Naive thymus-derived CD8-positive, alpha-beta T cell (primary cell): ENCODE measurements around the gene EGR2. TPM values are rescaled to one million over a fixed set of nuclear protein-coding genes. Genes with fewer than 3 reads are reported as not detected.

Experiments used
- ATAC-seq, 2 donors: fragments of 150-1000 bp; cut with Tn5 transposase in 1 of 2; sonication (Bioruptor Pico), chemical (Tn5 transposase) in 1 of 2; 1 replicate in 1 of 2; 2 replicates in 1 of 2; pipeline ENCODE4 v1.10.0; 2021; ENCODE audit warnings: mild to moderate bottlenecking in 2 of 2, moderate library complexity in 2 of 2
- POLR2A ChIA-PET: fragments of 350-600 bp; sonication (Branson Sonifier 250); formaldehyde crosslinking; loops from one replicate; lab custom pipeline; 2021; ENCODE audit warnings: antibody characterized with exemption; lab: Charles Lee
- DNase-seq, 10 donors: peaks; one replicate each; pipeline versions ENCODE4 v3.0.0 to v3.0.0-alpha.2; 2020 to 2022
- H3K27ac Mint-ChIP-seq, 10 donors: one replicate each; pipeline ENCODE4 v1.8.0; 2020 to 2022; ENCODE audit warnings: mild to moderate bottlenecking in 10 of 10, mixed read lengths in 10 of 10, moderate library complexity in 4 of 10, inconsistent platforms in 1 of 10
- H3K27me3 Mint-ChIP-seq, 5 donors: one replicate each; pipeline ENCODE4 v1.8.0; 2021 to 2022; ENCODE audit warnings: mixed read lengths in 5 of 5
- H3K36me3 Mint-ChIP-seq, 3 donors: one replicate each; pipeline ENCODE4 v1.8.0; 2020 to 2022; ENCODE audit warnings: mixed read lengths in 3 of 3, mild to moderate bottlenecking in 2 of 3, inconsistent platforms in 1 of 3
- H3K4me1 Mint-ChIP-seq, 4 donors: one replicate each; pipeline ENCODE4 v1.8.0; 2021 to 2022; ENCODE audit warnings: mixed read lengths in 4 of 4
- H3K4me3 Mint-ChIP-seq, 10 donors: one replicate each; pipeline ENCODE4 v1.8.0; 2020 to 2022; ENCODE audit warnings: mild to moderate bottlenecking in 10 of 10, mixed read lengths in 10 of 10, moderate library complexity in 6 of 10, inconsistent platforms in 1 of 10
- H3K9me3 Mint-ChIP-seq, 9 donors: one replicate each; pipeline ENCODE4 v1.8.0; 2020 to 2022; ENCODE audit warnings: mixed read lengths in 9 of 9, mild to moderate bottlenecking in 3 of 9, inconsistent platforms in 1 of 9, moderate library complexity in 1 of 9
- polyA plus RNA-seq, 3 donors: library from polyadenylated mRNA; unstranded; fragments of 300-500 nt; fragmentation: Illumina TruSeq; gene quantifications; one replicate each; pipeline ENCODE4 v1.2.3, GENCODE V29; 2021
- total RNA-seq, 8 experiments: library from RNA in 2 of 8; stranded (reverse) in 2 of 8; gene quantifications; one replicate each; pipeline ENCODE4 v1.2.3 and lab custom pipeline; 2021 to 2026

Gene EGR2
- total and polyA plus RNA-seq, 5 experiments from 2014 or later = 0.07 to 1.2 (median 0.28) TPM

DNA sequence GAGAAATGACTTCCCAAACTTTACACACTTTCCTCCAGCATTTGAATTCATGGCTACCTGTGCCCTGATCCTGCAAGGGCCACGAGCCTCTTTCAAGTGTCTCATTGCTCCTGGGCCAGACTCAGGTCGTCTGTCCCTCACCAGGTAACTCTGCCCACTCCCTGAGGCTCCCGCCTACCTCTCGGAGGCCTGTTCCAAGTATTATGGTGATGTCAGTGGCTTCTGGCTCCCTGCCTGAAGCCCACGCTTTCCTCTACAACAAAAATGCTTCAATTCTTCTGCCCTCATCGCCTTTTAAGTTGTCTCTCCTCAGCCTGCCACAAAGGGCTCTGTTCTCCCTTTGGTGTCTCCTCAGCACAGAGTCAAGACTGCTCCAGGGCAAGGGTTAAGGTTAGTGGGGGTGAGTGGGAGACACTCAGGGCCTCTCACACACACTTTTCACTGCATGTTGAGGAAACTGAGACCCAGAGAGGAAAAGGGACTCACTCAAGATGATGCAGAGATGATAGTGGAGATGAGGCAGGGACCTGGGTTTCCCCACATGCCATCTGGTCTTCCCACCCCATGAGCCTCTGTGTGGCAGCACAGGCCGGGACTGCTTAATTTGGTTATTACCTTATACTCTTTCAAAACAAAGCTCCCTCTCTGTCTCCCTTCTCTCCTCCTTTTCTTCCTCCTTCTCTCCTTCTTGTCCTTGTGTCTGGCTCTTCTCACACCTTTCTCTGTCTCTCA is 28.3 kb upstream of the EGR2 start:
- Mint-ChIP-seq H3K36me3 (peaks cover 0 to 24% (median 16%) of the 10 kb centered on the region in 3 donors), H3K27me3 (peaks cover 2 to 19% (median 3%) of the 10 kb centered on the region in 5 donors), H3K9me3 (peaks cover 0 to 30% (median 14%) of the 10 kb centered on the region in 9 donors), H3K27ac (no peak overlapping the region), H3K4me1 (peaks cover 0 to 11% (median 5%) of the 10 kb centered on the region in 4 donors), H3K4me3 (no peak overlapping the region)
- POLR2A ChIA-PET = no interaction called here
- peak in 1 of 2 donors; percentile 12 for ATAC-seq
- DNase-seq = no peak

- POLR2A ChIA-PET = no interaction called here
- DNase-seq = no peak
These were observed 27.4 kb upstream of the EGR2 start for GRCh38 chr10:62843600-62843999.

DNA sequence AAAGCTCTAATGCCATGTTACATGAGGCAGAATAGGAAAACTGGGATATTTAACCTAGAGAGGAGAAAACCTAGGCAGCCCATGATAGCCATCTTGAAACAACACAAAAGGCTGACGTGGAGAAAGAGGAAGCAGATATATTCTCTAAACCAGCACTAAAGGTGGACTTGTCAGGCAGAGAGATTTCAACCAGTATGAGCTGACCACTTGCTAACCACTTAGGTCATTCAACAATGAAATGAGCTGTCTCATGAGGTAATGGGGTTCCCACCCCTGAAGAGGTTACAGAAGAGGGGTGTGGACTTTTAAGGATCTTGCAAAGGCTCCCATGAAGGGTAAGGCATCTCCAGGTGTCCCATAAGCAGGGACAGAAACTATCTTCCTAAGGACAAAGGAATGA is 26.8 kb upstream of the EGR2 start:
- DNase-seq (no peak), ATAC-seq (no peak)
- POLR2A ChIA-PET = no interaction called here
- Mint-ChIP-seq H3K36me3 (peaks cover 0 to 14% (median 9%) of the 10 kb centered on the region in 3 donors), H3K4me1 (peaks cover 0 to 11% (median 5%) of the 10 kb centered on the region in 4 donors), H3K27ac (no peak overlapping the region), H3K4me3 (no peak overlapping the region), H3K9me3 (peaks cover 0 to 17% (median 9%) of the 10 kb centered on the region in 9 donors), H3K27me3 (peaks cover 2 to 11% (median 2%) of the 10 kb centered on the region in 5 donors)

More at GRCh38 chr10:62843600-62843999, 27.4 kb upstream of the EGR2 start:
- Mint-ChIP-seq H3K27me3 (peaks cover 2 to 11% (median 2%) of the 10 kb centered on the region in 5 donors), H3K4me3 (no peak overlapping the region), H3K4me1 (peaks cover 0 to 11% (median 5%) of the 10 kb centered on the region in 4 donors), H3K36me3 (peaks cover 0 to 19% (median 15%) of the 10 kb centered on the region in 3 donors), H3K27ac (no peak overlapping the region), H3K9me3 (peaks cover 0 to 23% (median 14%) of the 10 kb centered on the region in 9 donors)
- ATAC-seq = no peak

DNA sequence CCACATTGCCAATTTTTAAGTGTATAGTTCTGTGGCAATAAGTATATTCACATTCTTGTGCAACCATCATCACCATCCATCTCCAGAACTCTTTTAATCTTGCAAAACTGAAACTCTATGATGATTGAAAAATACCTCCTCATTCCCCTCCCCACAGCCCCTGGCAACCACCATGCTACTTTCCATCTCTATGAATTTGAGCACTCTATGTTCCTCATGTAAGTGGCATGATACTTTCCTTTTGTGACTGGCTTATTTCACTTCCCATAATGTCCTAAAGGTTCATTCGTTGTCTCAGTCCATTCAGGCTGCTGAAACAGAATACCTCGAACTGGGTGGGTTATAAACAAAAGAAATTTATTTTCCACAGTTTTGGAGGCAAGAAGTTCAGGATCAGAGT is 23.4 kb upstream of the EGR2 start:
- POLR2A ChIA-PET = no interaction called here
- no peaks in the 10 kb centered on the region for H3K36me3 Mint-ChIP-seq
- peaks cover 0 to 24% (median 5%) of the 10 kb centered on the region in 5 donors for H3K27me3 Mint-ChIP-seq
- H3K4me1 Mint-ChIP-seq = peaks cover 0 to 8% (median 4%) of the 10 kb centered on the region in 4 donors
- no peak for ATAC-seq
- H3K4me3 Mint-ChIP-seq = no peak overlapping the region
- no peaks in the 10 kb centered on the region for H3K9me3 Mint-ChIP-seq
- no peak overlapping the region for H3K27ac Mint-ChIP-seq
- DNase-seq = no peak

GRCh38 chr10:62831346-62831745 is 15.2 kb upstream of the EGR2 start:
- POLR2A ChIA-PET = no interaction called here
- H3K36me3 Mint-ChIP-seq = no peaks in the 10 kb centered on the region
- H3K4me3 Mint-ChIP-seq = no peak overlapping the region
- H3K27me3 Mint-ChIP-seq = peaks cover 8 to 25% (median 11%) of the 10 kb centered on the region in 5 donors
- ATAC-seq (no peak), DNase-seq (no peak)
- H3K27ac Mint-ChIP-seq = no peak overlapping the region
- no peaks in the 10 kb centered on the region for H3K4me1 Mint-ChIP-seq
- no peaks in the 10 kb centered on the region for H3K9me3 Mint-ChIP-seq

DNA sequence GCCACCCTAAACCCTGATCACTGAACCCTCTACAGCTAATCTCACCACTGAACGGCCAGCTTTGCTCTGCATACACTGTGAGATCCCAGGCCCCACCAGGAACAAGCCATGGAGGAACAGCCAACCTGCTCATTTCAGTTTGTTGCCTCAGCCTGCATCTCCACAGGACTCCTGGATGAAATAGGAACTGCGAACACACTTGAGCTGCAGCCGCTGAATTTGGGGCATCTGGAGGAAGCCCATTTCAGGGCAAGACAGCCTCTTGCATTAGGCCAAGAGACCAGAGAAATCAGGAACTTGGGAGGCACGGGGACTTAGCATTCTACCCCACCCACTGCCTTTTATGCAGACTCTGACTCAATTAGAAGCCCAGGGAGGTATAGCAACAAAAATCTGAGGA is 14.5 kb upstream of the EGR2 start:
- no peaks in the 10 kb centered on the region for H3K9me3 Mint-ChIP-seq
- POLR2A ChIA-PET = no interaction called here
- no peak overlapping the region for H3K4me3 Mint-ChIP-seq
- DNase-seq (no peak), ATAC-seq (no peak)
- H3K27me3 Mint-ChIP-seq = peaks cover 8 to 22% (median 11%) of the 10 kb centered on the region in 5 donors
- H3K27ac Mint-ChIP-seq = no peak overlapping the region
- no peaks in the 10 kb centered on the region for H3K36me3 Mint-ChIP-seq
- no peaks in the 10 kb centered on the region for H3K4me1 Mint-ChIP-seq

DNA sequence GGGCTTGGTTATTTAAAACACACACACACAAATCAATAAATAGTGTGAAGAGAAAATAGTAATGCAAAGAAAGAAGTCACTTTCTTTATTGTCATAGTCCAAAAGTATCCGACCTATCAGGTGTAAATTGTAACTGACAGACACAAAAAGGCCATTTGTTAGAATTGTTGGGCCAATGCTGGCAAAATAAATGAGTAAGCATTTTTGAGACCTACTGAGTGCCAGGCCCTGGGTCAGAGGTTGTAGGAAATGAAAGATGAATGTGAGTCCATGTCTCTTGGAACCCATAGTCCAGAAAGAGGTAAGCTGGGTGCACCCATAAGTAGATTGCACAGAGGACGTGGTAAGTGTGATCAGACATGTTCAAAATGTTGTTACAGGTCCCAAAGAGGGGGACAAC is 13.5 kb upstream of the EGR2 start:
- DNase-seq (no peak), ATAC-seq (no peak)
- Mint-ChIP-seq H3K27ac (no peak overlapping the region), H3K27me3 (peaks cover 8 to 22% (median 11%) of the 10 kb centered on the region in 5 donors), H3K4me1 (no peaks in the 10 kb centered on the region), H3K36me3 (no peaks in the 10 kb centered on the region), H3K9me3 (no peaks in the 10 kb centered on the region), H3K4me3 (no peak overlapping the region)
- POLR2A ChIA-PET = no interaction called here

GRCh38 chr10:62826273-62826672 is 10.1 kb upstream of the EGR2 start:
- ATAC-seq (no peak), DNase-seq (no peak)
- Mint-ChIP-seq H3K27ac (no peak overlapping the region), H3K9me3 (no peaks in the 10 kb centered on the region), H3K36me3 (no peaks in the 10 kb centered on the region), H3K4me1 (no peaks in the 10 kb centered on the region), H3K4me3 (no peak overlapping the region), H3K27me3 (peaks cover 4 to 21% (median 9%) of the 10 kb centered on the region in 5 donors)
- POLR2A ChIA-PET = no interaction called here

- no peaks in the 10 kb centered on the region for H3K9me3 Mint-ChIP-seq
- ATAC-seq (no peak), DNase-seq (no peak)
- peaks cover 15 to 33% (median 20%) of the 10 kb centered on the region in 4 donors for H3K4me1 Mint-ChIP-seq
- H3K4me3 Mint-ChIP-seq = no peak overlapping the region
- no peaks in the 10 kb centered on the region for H3K36me3 Mint-ChIP-seq
- H3K27ac Mint-ChIP-seq = no peak overlapping the region
- POLR2A ChIA-PET = no interaction called here
- H3K27me3 Mint-ChIP-seq = peaks cover 20 to 47% (median 33%) of the 10 kb centered on the region in 5 donors
These were observed 4.4 kb upstream of the EGR2 start for GRCh38 chr10:62820586-62820985.

DNA sequence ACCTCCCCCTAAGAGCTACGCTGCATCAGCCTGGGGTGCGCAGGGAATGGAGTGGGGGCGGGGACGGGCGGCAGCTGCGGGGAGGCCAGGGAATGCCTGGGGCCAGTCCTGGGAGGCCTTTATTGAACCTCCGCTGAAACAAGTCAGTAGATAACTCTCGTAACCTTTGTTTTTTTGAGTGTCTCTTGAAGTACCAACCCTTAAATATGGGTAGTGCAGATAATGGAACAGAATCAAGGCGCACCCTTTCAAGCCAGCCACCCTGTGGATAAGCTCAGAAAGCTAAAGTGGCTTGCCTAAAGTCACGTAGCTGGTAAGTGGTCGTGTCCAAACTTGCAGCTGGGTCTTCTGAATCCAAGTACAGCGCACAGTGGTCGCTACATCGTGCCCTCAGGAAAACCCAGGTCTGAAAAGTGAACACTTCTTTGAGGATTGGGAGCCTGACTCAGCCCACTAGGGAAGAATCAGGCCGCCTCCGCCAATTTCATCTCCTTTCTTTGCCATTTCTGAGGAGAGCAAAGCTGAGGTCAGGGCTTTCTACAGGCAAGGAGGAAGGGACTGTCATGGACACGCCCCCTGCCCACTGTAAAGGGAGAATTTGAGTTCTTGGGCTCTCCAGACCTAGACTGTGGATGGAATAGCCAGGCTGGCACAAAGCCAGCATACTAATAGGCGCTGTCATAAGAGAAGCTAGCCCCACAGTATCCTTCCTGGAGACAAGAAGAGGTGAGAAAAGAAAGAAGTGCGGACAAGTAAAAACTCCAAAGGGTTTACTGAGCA is 3.2 kb upstream of the EGR2 start:
- H3K27ac Mint-ChIP-seq = peak overlapping the region in 1 of 10 donors; percentile 32
- ATAC-seq = no peak
- H3K36me3 Mint-ChIP-seq = no peaks in the 10 kb centered on the region
- no peaks in the 10 kb centered on the region for H3K9me3 Mint-ChIP-seq
- H3K27me3 Mint-ChIP-seq = peaks cover 20 to 46% (median 35%) of the 10 kb centered on the region in 5 donors
- no peak for DNase-seq
- peaks cover 20 to 46% (median 29%) of the 10 kb centered on the region in 4 donors for H3K4me1 Mint-ChIP-seq
- peak overlapping the region in 9 of 10 donors; percentile 36 to 100 (median 56) for H3K4me3 Mint-ChIP-seq
- POLR2A ChIA-PET = interaction anchor here (0.6 to 7.3 kb wide), 3 partner anchors 15 to 380 kb away, joined by 4 to 87 read pairs (median 18); partner anchors contain the start of genes ADO and NRBF2

DNA sequence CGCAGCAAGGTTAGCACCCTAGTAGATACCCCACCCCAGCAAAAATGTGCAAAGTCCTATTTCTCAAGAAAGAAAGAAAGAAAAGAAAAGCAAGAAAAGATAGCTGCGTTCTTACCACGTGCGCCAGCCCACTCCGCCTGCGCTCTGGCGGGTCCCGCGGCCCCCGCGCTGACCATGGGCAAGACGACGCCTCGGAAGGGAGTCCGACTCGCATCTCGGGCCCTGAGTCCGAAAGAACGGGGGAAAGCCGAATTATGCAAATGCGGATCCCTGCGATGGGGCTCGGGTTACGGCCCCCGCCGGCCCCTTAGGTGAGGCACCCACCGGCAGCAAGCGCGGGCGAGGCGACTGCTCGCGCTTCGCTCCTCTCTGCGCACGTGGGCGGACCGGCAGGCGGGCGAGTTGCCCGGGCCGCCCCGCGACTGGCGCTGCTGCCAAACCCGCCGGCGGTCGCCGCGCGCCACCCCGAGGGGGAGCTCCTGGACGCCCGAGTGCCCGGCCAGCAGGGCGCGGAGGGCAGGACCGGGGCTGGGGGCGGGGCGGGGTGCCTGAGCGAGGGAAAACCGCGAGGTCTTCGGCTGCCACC is 2.4 kb upstream of the EGR2 start:
- POLR2A ChIA-PET = interaction anchor here (0.6 to 7.3 kb wide), 8 partner anchors 10 to 380 kb away, joined by 3 to 87 read pairs (median 5); partner anchors contain the start of genes ADO and NRBF2
- Mint-ChIP-seq H3K27me3 (peaks cover 20 to 46% (median 35%) of the 10 kb centered on the region in 5 donors), H3K36me3 (no peaks in the 10 kb centered on the region), H3K4me1 (peaks cover 26 to 54% (median 36%) of the 10 kb centered on the region in 4 donors), H3K9me3 (no peaks in the 10 kb centered on the region), H3K4me3 (peak overlapping the region; percentile 69 to 100 (median 94)), H3K27ac (peak overlapping the region in 5 of 10 donors; percentile 24 to 89 (median 65))
- ATAC-seq = no peak
- DNase-seq = peak in 7 of 10 donors; percentile 15 to 70 (median 44)

DNA sequence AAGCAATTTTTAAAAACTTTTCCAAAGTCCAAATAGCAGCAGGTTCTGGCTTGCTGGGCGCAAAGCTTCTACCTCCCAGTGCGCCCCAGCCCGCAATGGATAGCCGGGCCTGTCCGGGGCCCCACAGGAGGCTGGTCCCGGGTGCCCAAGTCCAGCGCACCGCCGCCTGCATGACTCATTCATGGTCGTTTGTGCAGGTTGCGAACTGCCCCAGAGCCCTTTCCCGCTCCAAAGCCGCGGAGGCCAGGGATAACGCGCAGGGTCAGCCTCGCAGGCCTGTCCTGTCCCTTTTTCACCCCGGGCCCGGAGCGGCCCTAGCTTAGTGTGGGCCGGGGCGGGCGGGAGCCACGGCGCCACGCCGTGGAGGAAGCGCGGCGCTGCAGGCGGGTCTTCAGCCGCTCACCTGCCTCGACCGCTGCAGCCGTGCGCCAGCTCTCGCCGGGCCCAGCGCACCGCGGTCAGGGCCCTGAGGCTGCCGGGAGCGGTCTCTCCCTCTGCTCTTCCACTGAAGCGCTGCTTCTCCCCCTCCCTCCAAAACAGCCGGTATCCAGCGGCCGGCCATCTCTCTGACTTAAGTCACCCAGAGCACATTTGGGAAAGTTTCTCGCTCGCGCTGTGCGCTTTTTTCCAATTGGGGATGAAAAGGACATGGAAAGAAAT is 1.7 kb upstream of the EGR2 start:
- Mint-ChIP-seq H3K9me3 (no peaks in the 10 kb centered on the region), H3K4me3 (peak overlapping the region; percentile 92 to 100 (median 96)), H3K27ac (peak overlapping the region in 9 of 10 donors; percentile 24 to 98 (median 95)), H3K36me3 (peaks cover 0 to 3% (median 0%) of the 10 kb centered on the region in 3 donors), H3K4me1 (peaks cover 30 to 60% (median 41%) of the 10 kb centered on the region in 4 donors), H3K27me3 (peaks cover 20 to 42% (median 31%) of the 10 kb centered on the region in 5 donors)
- POLR2A ChIA-PET = interaction anchor here (0.9 to 7.3 kb wide), 8 partner anchors 10 to 315 kb away, joined by 3 to 87 read pairs (median 6); partner anchors contain the start of genes ADO and NRBF2
- DNase-seq (peak; percentile 21 to 71 (median 61)), ATAC-seq (peak; percentile 18 to 23)
